Activated CD4-positive, CD25-positive, alpha-beta regulatory T cell treated with anti-CD3 and anti-CD28 coated beads, Interleukin-2, amount 50 U/mL, for 16 hours (primary cell): ENCODE results near the gene SPTBN2.
"Not testable (repeated sequence)": the region's sequence is repeated elsewhere in the genome, so short reads cannot be mapped to it uniquely, and the experiment has no call there.

Experiments used
- DNase-seq: peaks from one replicate; pipeline ENCODE4 v3.0.0-alpha.2; 2020; ENCODE audit warnings: low read depth, low spot score

SPTBN2 gene

GRCh38 chr11:66724167-66724566 lies 4.8 kb downstream of the SPTBN2 start:
- DNase-seq, result not testable (repeated sequence)

GRCh38 chr11:66723693-66724092 lies 5.3 kb downstream of the SPTBN2 start:
- DNase-seq, result no peak

GRCh38 chr11:66722745-66723651 lies 6.0 kb downstream of the SPTBN2 start:
- no peak for DNase-seq

DNA sequence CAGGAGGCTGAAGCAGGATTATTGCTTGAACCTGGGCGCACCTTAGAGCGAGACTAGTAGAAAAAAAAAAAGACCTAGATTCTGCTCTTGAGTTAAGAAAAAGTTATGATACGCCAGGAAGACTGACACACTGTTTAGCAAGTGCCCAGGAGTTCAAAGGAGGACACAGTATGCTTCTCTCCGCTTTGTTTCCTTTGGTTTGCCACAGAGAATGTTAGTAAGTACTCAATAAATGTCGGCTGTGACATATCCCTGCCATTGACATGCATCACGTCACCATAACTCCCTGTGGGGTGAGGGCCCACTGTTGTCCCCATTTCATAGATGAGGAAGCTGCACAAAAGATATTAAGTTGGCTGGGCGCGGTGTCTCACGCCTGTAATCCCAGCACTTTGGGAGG lies 7.1 kb downstream of the SPTBN2 start:
- no peak for DNase-seq

DNA sequence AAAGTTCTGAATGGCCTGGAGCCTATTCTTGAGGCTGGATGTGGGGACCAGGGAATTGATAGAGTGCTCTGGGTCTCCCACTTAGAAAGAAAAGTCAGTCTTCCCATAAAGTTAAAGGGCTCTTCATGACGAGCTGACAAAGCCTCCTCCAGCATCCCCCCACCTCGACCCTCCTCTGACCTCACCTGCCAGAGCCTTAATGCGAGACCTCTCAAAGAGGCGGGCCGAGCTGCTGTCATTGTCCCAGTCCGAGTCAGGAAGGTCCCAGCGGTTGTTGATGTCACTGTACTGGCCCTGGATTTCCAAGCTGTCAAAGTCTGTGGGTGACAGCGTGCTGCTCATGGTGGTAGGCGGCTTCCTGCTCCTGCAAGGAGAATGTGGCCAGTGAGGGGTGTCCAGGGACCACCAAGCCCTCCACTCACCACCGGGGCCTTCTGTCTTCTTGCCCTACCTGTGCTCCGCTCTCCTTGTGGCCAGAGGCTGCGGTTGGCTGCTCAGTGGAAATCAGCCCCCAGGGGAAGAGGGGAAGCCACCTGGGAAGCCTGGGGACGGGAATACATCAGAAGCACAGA lies 8.0 kb downstream of the SPTBN2 start:
- no peak for DNase-seq

DNA sequence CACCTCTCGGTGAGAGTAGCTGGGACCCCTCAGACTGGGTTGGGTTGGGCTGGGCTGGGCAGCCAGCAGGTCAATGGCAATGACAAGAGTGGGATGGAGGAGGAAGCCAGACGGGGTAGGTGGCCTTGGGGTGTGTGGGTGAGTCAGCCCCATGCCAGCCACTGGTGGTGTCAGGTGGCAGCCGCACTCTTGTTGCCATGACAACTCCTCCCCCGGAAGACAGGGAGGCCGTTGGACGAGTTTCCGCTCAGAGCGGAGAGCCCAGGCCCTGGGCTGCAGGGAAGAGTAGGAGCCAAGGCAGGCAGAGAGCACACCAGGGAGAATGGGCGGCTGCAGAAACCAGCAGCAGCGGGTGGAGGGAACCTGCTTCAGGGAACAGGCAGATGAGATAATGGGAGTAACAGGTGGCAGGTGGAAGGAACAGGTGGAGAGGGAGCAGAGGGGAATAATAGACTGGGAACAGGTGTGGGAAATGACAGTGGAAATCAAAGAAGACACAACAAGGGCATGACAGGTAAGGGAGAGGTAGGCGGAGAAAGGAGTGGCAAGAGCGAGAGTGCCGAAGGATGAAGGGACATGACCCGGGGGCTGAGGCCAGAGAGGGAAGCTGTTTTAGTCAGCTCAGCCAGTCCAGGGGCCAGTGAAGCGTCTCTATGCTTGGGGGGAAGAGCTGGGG lies 8.7 kb downstream of the SPTBN2 start:
- DNase-seq, result no peak

DNA sequence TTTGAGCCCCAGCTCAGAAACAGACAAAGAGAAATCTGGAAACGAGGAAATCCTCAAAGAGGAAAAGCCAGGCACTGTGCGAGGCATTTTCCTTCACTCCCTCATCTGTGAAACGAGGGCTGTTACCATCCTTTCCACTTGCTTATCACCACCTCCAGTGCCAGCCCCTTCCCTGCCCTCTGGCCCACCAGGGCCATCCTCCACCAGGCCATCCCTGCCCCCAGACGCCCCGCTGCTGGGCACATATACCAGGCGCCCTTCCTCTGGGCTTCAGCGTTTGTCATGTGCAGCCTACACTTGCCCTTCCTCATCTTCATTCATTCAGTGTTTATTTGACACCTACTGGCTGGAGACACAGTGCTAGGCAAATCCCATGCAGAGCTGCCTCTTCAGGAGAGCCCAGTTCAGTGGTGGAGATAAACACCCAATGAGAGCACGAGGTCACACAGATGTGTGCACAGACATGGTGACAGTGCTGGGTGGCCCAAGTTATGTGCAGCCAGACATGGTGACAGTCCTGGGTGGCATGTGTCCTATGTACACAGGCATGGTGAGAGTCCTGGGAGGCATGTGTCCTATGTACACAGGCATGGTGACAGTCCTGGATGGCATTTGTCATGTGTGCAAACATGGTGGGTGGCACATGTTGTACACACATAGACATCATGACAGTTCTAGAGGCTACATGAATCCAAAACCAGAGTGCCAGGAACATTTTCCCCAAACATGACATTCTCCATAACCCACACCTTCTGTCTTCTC lies 9.7 kb downstream of the SPTBN2 start:
- DNase-seq, result no peak

DNA sequence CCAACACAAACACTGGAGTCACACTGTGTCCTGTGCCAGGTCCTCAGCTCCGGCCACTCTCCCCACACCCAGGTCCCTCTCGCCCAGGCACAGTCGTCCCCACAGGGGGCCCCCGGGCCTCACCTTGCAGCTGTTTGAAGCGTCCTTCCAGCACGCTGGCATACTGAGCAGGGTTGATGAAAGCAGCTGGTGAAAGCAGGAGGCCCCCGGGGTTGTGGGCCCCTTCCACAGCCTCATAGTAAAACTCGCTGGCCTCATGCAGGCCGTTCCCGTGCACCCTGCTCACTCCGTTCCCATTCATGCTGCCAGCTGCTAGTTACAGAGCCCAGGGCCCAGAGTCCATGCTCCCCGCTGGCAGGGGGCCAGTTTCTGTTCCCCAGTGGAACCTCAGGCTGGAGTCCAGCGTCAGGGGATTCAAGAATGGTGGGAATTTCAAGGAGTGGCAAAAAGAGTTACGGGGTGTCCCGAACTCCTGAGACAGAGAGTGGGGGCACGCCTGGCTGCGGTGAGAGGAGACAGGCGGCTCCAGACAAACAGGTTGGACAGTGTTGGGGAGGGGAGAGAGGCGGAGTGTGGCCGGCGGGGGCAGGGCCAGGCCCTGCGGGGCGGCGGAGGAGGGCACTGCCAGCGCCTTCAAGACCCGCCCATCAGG lies 10.6 kb downstream of the SPTBN2 start:
- no peak for DNase-seq

DNA sequence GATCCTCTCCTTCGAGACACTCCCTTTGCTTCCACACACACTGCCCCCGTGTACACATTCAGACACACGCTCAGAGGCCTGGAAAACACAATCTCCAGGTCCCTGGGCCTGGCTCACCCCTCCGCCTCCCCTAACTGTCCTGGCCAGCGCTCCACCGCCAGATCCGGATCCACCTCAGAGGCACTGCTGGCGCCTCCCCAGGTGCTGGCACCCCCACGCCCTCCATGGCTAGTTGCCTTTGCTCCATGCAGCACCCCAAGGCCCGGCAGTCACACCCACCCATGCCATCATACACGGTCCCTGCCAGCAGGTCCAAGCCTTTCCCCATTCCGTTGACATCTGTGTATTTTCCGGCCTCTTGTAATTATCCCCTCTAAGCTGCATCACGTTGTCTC lies 11.1 kb downstream of the SPTBN2 start:
- no peak for DNase-seq

DNA sequence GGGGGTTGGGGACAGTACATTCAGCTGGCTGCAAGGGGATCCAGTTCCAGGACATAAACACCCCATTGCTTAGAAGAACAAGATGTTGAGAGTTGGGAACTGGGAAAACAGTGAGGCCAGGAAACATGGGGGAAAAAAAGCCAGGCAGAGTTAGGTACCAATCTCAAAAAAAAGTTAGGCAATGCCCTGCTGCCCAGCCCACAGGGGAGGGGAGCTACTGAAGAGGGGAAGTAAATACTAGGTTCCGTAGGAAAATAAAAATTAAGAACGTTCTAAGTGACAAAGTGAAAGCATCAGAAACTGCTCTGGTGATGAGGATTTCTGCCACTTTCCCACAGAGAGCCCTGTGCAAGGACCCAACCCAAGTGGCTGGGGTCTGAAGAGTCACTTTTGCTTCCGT lies 12.0 kb downstream of the SPTBN2 start:
- DNase-seq, result no peak

- no peak for DNase-seq
Observed at GRCh38 chr11:66715346-66716085, 13.5 kb downstream of the SPTBN2 start.

- no peak for DNase-seq
Observed at GRCh38 chr11:66713746-66714480, 15.1 kb downstream of the SPTBN2 start.

- DNase-seq, result no peak
Observed at GRCh38 chr11:66710384-66710930, 18.6 kb downstream of the SPTBN2 start.

GRCh38 chr11:66708701-66709100 lies 20.3 kb downstream of the SPTBN2 start:
- no peak for DNase-seq

DNA sequence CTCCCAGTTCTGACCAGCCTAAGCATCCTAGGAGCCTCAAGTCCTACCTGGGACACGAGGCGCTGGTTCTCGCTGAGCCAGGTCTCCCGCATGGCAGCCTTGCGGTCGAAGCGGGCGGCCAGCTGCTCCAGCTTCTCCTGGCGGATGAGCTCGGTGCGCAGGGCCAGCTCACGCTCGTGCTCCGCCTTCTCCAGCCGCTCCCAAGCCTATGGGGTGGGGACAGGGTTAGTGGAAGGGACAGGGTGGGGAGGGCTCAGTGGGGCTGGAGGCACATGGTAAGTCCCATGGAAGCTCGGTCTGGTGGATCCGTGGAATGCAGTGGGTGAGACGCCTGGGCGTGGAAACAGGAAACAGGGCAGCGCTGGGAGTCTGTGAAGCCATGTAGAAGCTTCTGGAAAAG lies 20.9 kb downstream of the SPTBN2 start:
- no peak for DNase-seq

DNA sequence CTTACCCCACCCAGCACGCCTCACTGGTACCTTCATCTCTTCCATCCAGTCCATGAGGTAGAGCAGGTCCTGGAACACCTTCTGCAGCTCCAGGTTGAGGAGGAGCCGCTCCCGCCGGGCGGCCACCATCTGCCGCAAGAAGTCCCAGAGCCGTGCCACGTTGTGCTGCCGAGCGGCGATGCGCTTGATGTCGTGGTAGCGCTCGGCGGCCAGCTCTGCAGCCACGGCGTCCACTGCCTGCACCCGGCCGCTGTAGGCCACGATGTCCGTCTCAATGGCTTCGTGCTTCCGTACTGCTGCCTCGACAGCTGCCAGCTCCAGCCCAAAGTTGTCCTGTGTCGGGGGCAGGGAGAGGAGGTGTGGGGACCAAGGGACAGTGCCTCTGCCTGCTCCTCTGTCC lies 21.5 kb downstream of the SPTBN2 start:
- no peak for DNase-seq

- no peak for DNase-seq
Observed at GRCh38 chr11:66706989-66707388, 22.0 kb downstream of the SPTBN2 start.

GRCh38 chr11:66705587-66706335 lies 23.3 kb downstream of the SPTBN2 start:
- no peak for DNase-seq
